WTC11 (cell line): ENCODE data around the gene PHKA1. TPM values are rescaled to one million over a fixed set of nuclear protein-coding genes. Genes with fewer than 3 reads are reported as not detected.
"Not testable (repeated sequence)": the region's sequence is repeated elsewhere in the genome, so short reads cannot be mapped to it uniquely, and the experiment has no call there.

Experiments
- ATAC-seq: fragments of 200-7000 bp; cut with Tn5 transposase; 2 replicates; pipeline ENCODE4 v1.10.0; 2021; ENCODE audit warnings: mild to moderate bottlenecking, moderate library complexity
- CTCF ChIA-PET: fragments of 300-600 bp; sonication (Branson Sonifier 250); formaldehyde crosslinking; loops from one replicate; lab custom pipeline; 2021; ENCODE audit warnings: antibody characterized with exemption; lab: Charles Lee
- POLR2A ChIA-PET: fragments of 350-600 bp; sonication (Branson Sonifier 250); formaldehyde crosslinking; loops from one replicate; lab custom pipeline; 2021; ENCODE audit warnings: antibody characterized with exemption; lab: Charles Lee
- DNase-seq: peaks from one replicate; pipeline ENCODE4 v3.0.0; 2021; ENCODE audit warnings: low spot score
- H3K27ac Mint-ChIP-seq: 2 replicates; pipeline ENCODE4 v1.8.0; 2021; ENCODE audit warnings: mixed read lengths
- H3K27me3 Mint-ChIP-seq: 2 replicates; pipeline ENCODE4 v1.8.0; 2021; ENCODE audit warnings: low read depth, mild to moderate bottlenecking, moderate library complexity, mixed read lengths
- H3K36me3 Mint-ChIP-seq: 2 replicates; pipeline ENCODE4 v1.8.0; 2021; ENCODE audit warnings: mixed read lengths
- H3K4me1 Mint-ChIP-seq: 2 replicates; pipeline ENCODE4 v1.8.0; 2022; ENCODE audit warnings: mixed read lengths
- H3K4me3 Mint-ChIP-seq: 2 replicates; pipeline ENCODE4 v1.8.0; 2021; ENCODE audit warnings: mild to moderate bottlenecking, moderate library complexity, mixed read lengths
- H3K9me3 Mint-ChIP-seq: 2 replicates; pipeline ENCODE4 v1.8.0; 2021; ENCODE audit warnings: mixed read lengths
- SOX15 ChIP-seq: fragments of 250-450 bp; sonication (Bioruptor Pico); IDR thresholded peaks from 2 replicates; pipeline ENCODE4 v1.9.0; 2021; ENCODE audit warnings: mild to moderate bottlenecking
- SP1 ChIP-seq: sonication (generic); formaldehyde crosslinking; conservative IDR thresholded peaks from 2 replicates; pipeline ENCODE4 v1.8.1; 2022; ENCODE audit warnings: missing genetic modification reagents
- TEAD4 ChIP-seq: sonication (generic); formaldehyde crosslinking; IDR thresholded peaks from 2 replicates; pipeline ENCODE4 v1.8.0; 2022; ENCODE audit warnings: mild to moderate bottlenecking, missing genetic modification reagents
- ZNF416 ChIP-seq: fragments of 250-450 bp; sonication (Bioruptor Pico); IDR thresholded peaks from 2 replicates; pipeline ENCODE4 v1.9.0; 2021; ENCODE audit warnings: mild to moderate bottlenecking, inconsistent platforms
- ZNF512 ChIP-seq: sonication (generic); formaldehyde crosslinking; IDR thresholded peaks from 2 replicates; pipeline ENCODE4 v1.8.1; 2022; ENCODE audit warnings: missing genetic modification reagents, borderline replicate concordance
- total RNA-seq: library from RNA; stranded (reverse); gene quantifications from 3 replicates; pipeline ENCODE4 v1.2.3, GENCODE V29; 2021
- TF ChIP-seq, protein P1 (sequence below): sonication (generic); formaldehyde crosslinking; IDR thresholded peaks from 2 replicates; pipeline ENCODE4 v1.8.0; 2022; ENCODE audit warnings: missing genetic modification reagents
- TF ChIP-seq, protein P2 (sequence below): fragments of 250-450 bp; sonication (Bioruptor Pico); IDR thresholded peaks from 2 replicates; pipeline ENCODE4 v2.1.2; 2022; ENCODE audit warnings: mild to moderate bottlenecking, moderate library complexity
- TF ChIP-seq, protein P3 (sequence below): sonication (generic); formaldehyde crosslinking; IDR thresholded peaks from 2 replicates; pipeline ENCODE4 v1.8.0; 2023; ENCODE audit warnings: missing genetic modification reagents, mild to moderate bottlenecking, borderline replicate concordance

Gene PHKA1
- total RNA-seq, 1 experiment from 2014 or later: 9.9 TPM

- Mint-ChIP-seq H3K4me3 (no peak overlapping the region), H3K36me3 (peaks cover 25% of the 10 kb centered on the region), H3K27ac (no peak overlapping the region), H3K9me3 (no peaks in the 10 kb centered on the region), H3K27me3 (no peaks in the 10 kb centered on the region), H3K4me1 (peaks cover 3% of the 10 kb centered on the region; the same call in 1 of the 2 replicates)
- ATAC-seq (no peak), DNase-seq (no peak)
- CTCF ChIA-PET: interaction anchor here (1.0 kb wide), 1 partner anchor 14 kb away, joined by 3 read pairs; no protein-coding TSS in a partner anchor
- TF ChIP-seq ZNF512 (CRISPR knock-in tag): no peak
- TF ChIP-seq, protein P1, sequence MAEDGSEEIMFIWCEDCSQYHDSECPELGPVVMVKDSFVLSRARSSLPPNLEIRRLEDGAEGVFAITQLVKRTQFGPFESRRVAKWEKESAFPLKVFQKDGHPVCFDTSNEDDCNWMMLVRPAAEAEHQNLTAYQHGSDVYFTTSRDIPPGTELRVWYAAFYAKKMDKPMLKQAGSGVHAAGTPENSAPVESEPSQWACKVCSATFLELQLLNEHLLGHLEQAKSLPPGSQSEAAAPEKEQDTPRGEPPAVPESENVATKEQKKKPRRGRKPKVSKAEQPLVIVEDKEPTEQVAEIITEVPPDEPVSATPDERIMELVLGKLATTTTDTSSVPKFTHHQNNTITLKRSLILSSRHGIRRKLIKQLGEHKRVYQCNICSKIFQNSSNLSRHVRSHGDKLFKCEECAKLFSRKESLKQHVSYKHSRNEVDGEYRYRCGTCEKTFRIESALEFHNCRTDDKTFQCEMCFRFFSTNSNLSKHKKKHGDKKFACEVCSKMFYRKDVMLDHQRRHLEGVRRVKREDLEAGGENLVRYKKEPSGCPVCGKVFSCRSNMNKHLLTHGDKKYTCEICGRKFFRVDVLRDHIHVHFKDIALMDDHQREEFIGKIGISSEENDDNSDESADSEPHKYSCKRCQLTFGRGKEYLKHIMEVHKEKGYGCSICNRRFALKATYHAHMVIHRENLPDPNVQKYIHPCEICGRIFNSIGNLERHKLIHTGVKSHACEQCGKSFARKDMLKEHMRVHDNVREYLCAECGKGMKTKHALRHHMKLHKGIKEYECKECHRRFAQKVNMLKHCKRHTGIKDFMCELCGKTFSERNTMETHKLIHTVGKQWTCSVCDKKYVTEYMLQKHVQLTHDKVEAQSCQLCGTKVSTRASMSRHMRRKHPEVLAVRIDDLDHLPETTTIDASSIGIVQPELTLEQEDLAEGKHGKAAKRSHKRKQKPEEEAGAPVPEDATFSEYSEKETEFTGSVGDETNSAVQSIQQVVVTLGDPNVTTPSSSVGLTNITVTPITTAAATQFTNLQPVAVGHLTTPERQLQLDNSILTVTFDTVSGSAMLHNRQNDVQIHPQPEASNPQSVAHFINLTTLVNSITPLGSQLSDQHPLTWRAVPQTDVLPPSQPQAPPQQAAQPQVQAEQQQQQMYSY (CRISPR knock-in tag): no peak
- TF ChIP-seq, protein P2, sequence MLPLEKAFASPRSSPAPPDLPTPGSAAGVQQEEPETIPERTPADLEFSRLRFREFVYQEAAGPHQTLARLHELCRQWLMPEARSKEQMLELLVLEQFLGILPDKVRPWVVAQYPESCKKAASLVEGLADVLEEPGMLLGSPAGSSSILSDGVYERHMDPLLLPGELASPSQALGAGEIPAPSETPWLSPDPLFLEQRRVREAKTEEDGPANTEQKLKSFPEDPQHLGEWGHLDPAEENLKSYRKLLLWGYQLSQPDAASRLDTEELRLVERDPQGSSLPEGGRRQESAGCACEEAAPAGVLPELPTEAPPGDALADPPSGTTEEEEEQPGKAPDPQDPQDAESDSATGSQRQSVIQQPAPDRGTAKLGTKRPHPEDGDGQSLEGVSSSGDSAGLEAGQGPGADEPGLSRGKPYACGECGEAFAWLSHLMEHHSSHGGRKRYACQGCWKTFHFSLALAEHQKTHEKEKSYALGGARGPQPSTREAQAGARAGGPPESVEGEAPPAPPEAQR (CRISPR knock-in tag): no peak
- no peak for TF ChIP-seq ZNF416 (CRISPR knock-in tag)
- no peak for TF ChIP-seq TEAD4 (CRISPR knock-in tag)
- no peak for TF ChIP-seq SOX15
- POLR2A ChIA-PET: no interaction called here
Observed at GRCh38 chrX:72568406-72569092, 145.6 kb downstream of the PHKA1 start.

GRCh38 chrX:72566448-72566847, 147.7 kb downstream of the PHKA1 start:
- no peak for DNase-seq
- ATAC-seq: no peak
- ChIA-PET CTCF (no interaction called here), POLR2A (interaction anchor here (0.6 kb wide), 1 partner anchor 254 kb away, joined by 3 read pairs; no protein-coding TSS in a partner anchor)
- H3K4me3 Mint-ChIP-seq: no peak overlapping the region
- H3K4me1 Mint-ChIP-seq: no peaks in the 10 kb centered on the region; the same call in 1 of the 2 replicates
- H3K36me3 Mint-ChIP-seq: peaks cover 34% of the 10 kb centered on the region
- TF ChIP-seq, protein P3, sequence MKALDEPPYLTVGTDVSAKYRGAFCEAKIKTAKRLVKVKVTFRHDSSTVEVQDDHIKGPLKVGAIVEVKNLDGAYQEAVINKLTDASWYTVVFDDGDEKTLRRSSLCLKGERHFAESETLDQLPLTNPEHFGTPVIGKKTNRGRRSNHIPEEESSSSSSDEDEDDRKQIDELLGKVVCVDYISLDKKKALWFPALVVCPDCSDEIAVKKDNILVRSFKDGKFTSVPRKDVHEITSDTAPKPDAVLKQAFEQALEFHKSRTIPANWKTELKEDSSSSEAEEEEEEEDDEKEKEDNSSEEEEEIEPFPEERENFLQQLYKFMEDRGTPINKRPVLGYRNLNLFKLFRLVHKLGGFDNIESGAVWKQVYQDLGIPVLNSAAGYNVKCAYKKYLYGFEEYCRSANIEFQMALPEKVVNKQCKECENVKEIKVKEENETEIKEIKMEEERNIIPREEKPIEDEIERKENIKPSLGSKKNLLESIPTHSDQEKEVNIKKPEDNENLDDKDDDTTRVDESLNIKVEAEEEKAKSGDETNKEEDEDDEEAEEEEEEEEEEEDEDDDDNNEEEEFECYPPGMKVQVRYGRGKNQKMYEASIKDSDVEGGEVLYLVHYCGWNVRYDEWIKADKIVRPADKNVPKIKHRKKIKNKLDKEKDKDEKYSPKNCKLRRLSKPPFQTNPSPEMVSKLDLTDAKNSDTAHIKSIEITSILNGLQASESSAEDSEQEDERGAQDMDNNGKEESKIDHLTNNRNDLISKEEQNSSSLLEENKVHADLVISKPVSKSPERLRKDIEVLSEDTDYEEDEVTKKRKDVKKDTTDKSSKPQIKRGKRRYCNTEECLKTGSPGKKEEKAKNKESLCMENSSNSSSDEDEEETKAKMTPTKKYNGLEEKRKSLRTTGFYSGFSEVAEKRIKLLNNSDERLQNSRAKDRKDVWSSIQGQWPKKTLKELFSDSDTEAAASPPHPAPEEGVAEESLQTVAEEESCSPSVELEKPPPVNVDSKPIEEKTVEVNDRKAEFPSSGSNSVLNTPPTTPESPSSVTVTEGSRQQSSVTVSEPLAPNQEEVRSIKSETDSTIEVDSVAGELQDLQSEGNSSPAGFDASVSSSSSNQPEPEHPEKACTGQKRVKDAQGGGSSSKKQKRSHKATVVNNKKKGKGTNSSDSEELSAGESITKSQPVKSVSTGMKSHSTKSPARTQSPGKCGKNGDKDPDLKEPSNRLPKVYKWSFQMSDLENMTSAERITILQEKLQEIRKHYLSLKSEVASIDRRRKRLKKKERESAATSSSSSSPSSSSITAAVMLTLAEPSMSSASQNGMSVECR (CRISPR knock-in tag): no peak
- no peak for TF ChIP-seq SP1 (CRISPR knock-in tag)
- no peaks in the 10 kb centered on the region for H3K9me3 Mint-ChIP-seq
- H3K27me3 Mint-ChIP-seq: no peaks in the 10 kb centered on the region
- no peak overlapping the region for H3K27ac Mint-ChIP-seq

DNA sequence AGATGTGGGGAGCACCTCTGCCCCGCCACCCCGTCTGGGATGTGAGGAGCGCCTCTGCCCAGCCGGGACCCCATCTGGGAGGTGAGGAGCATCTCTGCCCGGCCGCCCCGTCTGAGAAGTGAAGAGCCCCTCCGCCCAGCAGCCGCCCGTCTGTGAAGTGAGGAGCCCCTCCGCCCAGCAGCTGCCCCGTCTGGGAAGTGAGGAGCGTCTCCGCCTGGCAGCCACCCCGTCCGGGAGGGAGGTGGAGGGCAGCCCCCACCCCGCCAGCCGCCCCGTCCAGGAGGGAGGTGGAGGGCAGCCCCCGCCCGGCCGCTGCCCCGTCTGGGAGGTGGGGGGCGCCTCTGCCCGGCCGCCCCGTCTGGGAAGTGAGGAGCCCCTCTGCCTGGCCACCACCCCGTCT, 154.5 kb downstream of the PHKA1 start:
- not testable (repeated sequence) for H3K9me3 Mint-ChIP-seq, H3K27me3 Mint-ChIP-seq

More for the DNA sequence above, 154.5 kb downstream of the PHKA1 start:
- H3K4me3 Mint-ChIP-seq, H3K4me1 Mint-ChIP-seq, ATAC-seq, POLR2A ChIA-PET, H3K27ac Mint-ChIP-seq, CTCF ChIA-PET, DNase-seq: not testable (repeated sequence)
- peaks cover 32% of the 10 kb centered on the region for H3K36me3 Mint-ChIP-seq
